ENCODE measurements around the gene SEC61B.
"Not testable (repeated sequence)": the region's sequence is repeated elsewhere in the genome, so short reads cannot be mapped to it uniquely, and the experiment has no call there.

Gene SEC61B

GRCh38 chr9:99190597-99191283, 31.3 kb upstream of the SEC61B start:
- DNase-seq (ENCODE audit: extremely low read depth in 1 of 2, low read depth in 1 of 2), result no peak

GRCh38 chr9:99192786-99193465, 29.2 kb upstream of the SEC61B start:
- DNase-seq (ENCODE audit: extremely low read depth in 1 of 2, low read depth in 1 of 2), result no peak

DNA sequence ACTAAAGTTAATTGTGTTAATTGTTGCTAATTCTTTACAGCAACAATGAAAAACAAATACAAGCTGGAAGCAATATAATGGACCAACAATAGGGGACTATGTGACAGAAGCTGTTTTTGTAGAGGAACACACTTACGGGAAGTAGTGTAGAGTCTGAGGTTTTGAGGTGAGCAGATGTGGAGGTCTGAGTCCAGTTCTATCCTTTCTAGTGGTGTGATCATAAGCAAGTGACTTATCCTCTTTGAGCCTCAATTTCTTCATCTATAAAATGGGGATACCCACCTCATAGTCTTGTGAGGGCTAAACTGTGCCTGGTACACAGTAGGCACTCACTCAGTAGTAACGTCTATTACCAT, 28.6 kb upstream of the SEC61B start:
- DNase-seq (ENCODE audit: extremely low read depth in 1 of 2, low read depth in 1 of 2), result no peak

GRCh38 chr9:99196484-99196883, 25.6 kb upstream of the SEC61B start:
- DNase-seq (ENCODE audit: extremely low read depth in 1 of 2, low read depth in 1 of 2), result not testable (repeated sequence)

GRCh38 chr9:99197124-99197630, 24.9 kb upstream of the SEC61B start:
- DNase-seq (ENCODE audit: extremely low read depth in 1 of 2, low read depth in 1 of 2), result no peak

DNA sequence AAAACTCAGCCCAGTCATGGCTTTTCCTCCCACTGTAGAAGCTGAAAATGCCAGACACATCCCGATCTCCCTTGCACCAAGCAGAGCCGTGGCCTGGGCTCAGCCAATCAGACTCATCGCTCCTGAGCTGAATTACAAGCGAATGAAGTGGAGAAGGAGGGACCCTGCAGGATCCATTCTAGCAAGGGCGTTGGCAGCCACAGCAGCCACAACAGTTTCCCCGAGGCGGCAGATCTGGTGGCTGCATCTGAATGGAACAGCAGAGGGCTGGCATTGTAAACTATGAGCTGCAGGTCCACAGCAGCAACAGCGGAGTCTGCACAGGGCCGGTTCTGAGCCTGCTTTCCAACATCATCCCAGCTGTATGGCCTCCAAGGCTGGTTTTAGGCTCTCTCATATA, 24.1 kb upstream of the SEC61B start:
- no peak for DNase-seq (ENCODE audit: extremely low read depth in 1 of 2, low read depth in 1 of 2)

- DNase-seq (ENCODE audit: extremely low read depth in 1 of 2, low read depth in 1 of 2), result no peak
These were observed 22.0 kb upstream of the SEC61B start for GRCh38 chr9:99199938-99200539.

GRCh38 chr9:99201603-99202002, 20.5 kb upstream of the SEC61B start:
- no peak for DNase-seq (ENCODE audit: extremely low read depth in 1 of 2, low read depth in 1 of 2)

GRCh38 chr9:99210572-99210971, 11.5 kb upstream of the SEC61B start:
- DNase-seq (ENCODE audit: extremely low read depth in 1 of 2, low read depth in 1 of 2), result no peak

DNA sequence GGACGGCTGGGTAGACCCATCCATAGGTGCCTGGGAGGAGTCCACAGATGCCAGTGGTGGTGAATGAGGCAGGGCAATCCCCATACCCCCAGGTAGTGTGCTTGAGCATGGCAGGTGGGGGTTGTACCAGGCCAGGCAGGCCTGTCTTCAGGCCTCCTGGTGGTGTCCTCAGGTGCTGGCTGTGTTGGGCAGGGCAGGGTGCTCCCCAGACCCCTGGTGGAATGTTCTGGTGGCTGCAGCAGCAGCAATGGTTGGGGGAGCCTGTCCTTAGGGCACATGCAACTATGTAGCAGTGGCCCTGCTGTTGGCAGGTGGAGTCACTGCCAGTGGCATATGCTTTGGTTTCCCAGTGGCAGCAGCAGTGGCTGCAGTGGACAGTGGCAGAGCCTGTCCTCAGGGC, 10.3 kb upstream of the SEC61B start:
- DNase-seq (ENCODE audit: extremely low read depth in 1 of 2, low read depth in 1 of 2), result no peak

- no peak for DNase-seq (ENCODE audit: extremely low read depth in 1 of 2, low read depth in 1 of 2)
These were observed 8.9 kb upstream of the SEC61B start for GRCh38 chr9:99213197-99213596.

DNA sequence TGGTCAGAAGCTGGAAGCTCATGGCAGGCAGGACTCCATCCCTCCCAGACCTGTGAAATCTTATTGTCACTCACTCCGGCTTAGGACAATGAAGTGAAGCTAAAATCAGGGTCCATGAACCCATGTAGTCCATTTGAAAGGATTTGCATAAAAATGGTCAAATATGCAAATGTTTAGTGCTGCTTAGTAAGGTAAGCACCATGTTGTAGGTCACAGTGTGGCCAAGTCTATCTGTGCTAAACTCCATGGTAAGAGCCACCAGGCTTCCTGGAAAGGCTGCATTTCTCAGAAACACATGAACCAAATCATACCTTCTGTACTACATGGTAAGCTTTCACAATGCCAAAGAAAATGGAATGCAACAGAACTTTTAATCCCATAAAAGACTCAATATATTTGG, 6.0 kb upstream of the SEC61B start:
- DNase-seq (ENCODE audit: extremely low read depth in 1 of 2, low read depth in 1 of 2), result no peak

GRCh38 chr9:99220011-99220410, 2.1 kb upstream of the SEC61B start:
- no peak for DNase-seq (ENCODE audit: extremely low read depth in 1 of 2, low read depth in 1 of 2)

GRCh38 chr9:99221266-99221620, 839 bp upstream of the SEC61B start:
- peak in 1 of 2 donors; percentile 7 for DNase-seq (ENCODE audit: extremely low read depth in 1 of 2, low read depth in 1 of 2)

DNA sequence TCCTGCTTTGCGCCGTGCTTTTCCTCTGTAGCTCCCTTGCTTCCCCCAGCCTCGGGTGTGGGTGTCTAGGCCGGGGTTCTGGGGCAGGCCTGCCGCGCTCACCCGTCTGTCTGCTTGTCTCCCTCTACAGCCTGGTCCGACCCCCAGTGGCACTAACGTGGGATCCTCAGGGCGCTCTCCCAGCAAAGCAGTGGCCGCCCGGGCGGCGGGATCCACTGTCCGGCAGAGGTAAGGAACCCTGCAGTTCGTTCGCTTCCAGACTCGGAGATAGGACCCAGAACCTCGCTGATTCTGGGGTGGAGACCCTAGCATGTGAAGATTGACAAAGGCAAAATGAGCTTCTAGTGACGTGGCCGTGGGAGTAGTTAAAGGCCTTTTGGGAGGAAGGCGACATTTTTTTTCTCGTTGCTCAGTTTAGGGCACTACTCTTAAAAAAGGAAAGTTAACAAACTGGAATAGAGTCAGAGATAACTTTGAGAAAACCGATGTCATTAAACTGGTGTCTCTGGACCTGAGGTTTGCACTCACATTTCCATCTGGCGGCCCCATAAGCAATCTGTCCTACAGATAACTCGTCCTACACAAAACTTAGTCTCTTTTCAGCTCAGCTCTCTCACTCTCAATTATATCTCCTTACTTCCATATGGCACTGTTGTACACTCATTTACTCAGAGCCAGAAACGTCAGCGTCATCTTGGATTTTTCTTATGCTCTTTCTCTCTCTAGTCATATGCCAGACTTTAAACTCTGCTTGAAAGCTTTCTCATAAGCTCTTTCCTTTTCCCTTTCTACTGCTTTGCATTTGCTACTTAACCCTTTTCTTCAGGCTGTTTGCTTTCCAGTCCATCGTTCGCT, 561 bp downstream of the SEC61B start:
- DNase-seq (ENCODE audit: extremely low read depth in 1 of 2, low read depth in 1 of 2), result no peak

GRCh38 chr9:99224445-99224844, 2.4 kb downstream of the SEC61B start:
- DNase-seq (ENCODE audit: extremely low read depth in 1 of 2, low read depth in 1 of 2), result no peak

GRCh38 chr9:99226054-99226453, 4.0 kb downstream of the SEC61B start:
- no peak for DNase-seq (ENCODE audit: extremely low read depth in 1 of 2, low read depth in 1 of 2)

- DNase-seq (ENCODE audit: extremely low read depth in 1 of 2, low read depth in 1 of 2), result no peak
These were observed 8.1 kb downstream of the SEC61B start for GRCh38 chr9:99230206-99230605.

DNA sequence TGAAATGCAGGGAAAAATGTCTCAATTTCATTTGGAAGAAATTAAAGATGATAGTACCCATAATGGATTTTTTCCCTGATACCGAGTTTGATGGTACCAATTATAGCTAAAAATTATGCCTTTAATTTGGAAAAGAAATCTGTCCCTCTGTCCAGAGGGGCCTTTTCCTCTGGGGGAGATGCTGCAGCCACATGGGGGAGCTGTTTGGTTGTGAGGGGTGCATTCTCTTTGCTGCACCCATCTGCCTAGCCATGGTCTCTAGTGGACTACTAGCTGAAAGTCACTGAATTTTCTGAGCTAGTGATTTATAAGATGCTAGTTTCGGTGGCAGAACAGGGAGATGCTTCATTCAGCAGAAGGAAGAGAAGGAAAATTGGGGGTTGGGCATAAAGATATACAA, 9.6 kb downstream of the SEC61B start:
- DNase-seq (ENCODE audit: extremely low read depth in 1 of 2, low read depth in 1 of 2), result no peak

DNA sequence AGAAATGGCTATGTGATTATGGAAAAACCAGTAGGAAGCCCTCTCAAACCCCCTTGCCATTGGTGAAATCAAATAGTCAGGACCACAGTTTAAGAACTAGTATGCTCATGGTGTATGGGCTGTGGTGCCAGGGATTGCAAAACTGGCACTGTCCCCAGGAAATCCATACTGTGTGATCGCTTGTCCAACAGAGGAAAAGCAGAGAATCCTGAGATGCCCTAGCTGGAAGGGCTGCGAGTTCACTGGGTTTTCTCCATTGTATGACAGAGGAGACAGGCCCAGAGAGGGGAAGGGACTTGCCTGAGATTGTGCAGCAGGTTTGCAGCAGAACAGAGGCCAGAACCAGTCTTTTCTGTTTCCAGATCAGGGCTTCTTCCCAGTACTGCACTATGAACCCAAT, 12.5 kb downstream of the SEC61B start:
- DNase-seq (ENCODE audit: extremely low read depth in 1 of 2, low read depth in 1 of 2), result no peak

DNA sequence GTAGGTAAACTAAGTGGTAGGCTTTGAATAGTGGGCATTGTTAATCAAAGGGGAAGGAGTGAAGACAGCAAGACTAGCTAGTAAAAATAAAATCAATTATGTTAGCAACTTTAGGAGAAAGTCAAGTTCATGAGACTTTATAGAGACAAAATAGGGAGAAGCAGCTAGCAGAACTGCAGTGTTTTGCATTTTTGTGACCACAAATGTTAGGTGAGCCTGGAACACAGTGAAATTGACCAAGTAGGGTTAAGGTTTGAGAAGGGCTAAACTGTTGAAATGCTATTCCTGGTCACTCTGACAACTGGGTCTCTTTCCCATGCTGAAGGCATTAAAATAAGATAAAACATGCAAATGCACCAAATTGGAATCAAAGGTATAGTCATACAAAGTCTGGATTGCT, 13.0 kb downstream of the SEC61B start:
- DNase-seq (ENCODE audit: extremely low read depth in 1 of 2, low read depth in 1 of 2), result no peak
